Measurements from ENCODE around the gene EMP1. TPM values are rescaled to one million over a fixed set of nuclear protein-coding genes. Genes with fewer than 3 reads are reported as not detected.

Gene EMP1
- total RNA-seq, 1 donor from 2014 or later, result not detected

- no peak for DNase-seq
- no peak overlapping the region for H3K4me3 Mint-ChIP-seq
- no peak overlapping the region for H3K27ac Mint-ChIP-seq
- TF ChIP-seq CTCF (IDR thresholded peaks at IDR 0.05), result no peak
- ATAC-seq (ENCODE audit: low read depth), result no peak
- H3K27me3 Mint-ChIP-seq, result peaks cover 20% of the 10 kb centered on the region
- peaks cover 4% of the 10 kb centered on the region for H3K4me1 Mint-ChIP-seq
- H3K36me3 Mint-ChIP-seq (ENCODE audit: low read depth), result no peaks in the 10 kb centered on the region
- POLR2A ChIA-PET, result interaction anchor here (0.6 kb wide), 1 partner anchor 111 kb away, joined by 3 read pairs; no protein-coding TSS in a partner anchor
- CTCF ChIA-PET, result interaction anchor here (0.7 to 9.8 kb wide), 12 partner anchors 12 to 421 kb away, joined by 3 to 167 read pairs (median 4); partner anchors contain the start of gene EMP1
- intact Hi-C loops (cut with micrococcal nuclease), result loop anchor here (1.0 kb wide), 1 partner anchor 184 kb away; no protein-coding TSS in a partner anchor
- no peaks in the 10 kb centered on the region for H3K9me3 Mint-ChIP-seq
Measured at GRCh38 chr12:13208533-13209435, 12.3 kb downstream of the EMP1 start.

- intact Hi-C loops (cut with micrococcal nuclease), result loop anchor here (5.0 kb wide), 1 partner anchor 832 kb away; no protein-coding TSS in a partner anchor
- TF ChIP-seq CTCF (IDR thresholded peaks at IDR 0.05), result no peak
- ChIA-PET CTCF (interaction anchor here (0.6 to 9.8 kb wide), 8 partner anchors 110 to 422 kb away, joined by 3 to 167 read pairs (median 6); no protein-coding TSS in a partner anchor), POLR2A (no interaction called here)
- H3K9me3 Mint-ChIP-seq, result no peaks in the 10 kb centered on the region
- peaks cover 4% of the 10 kb centered on the region for H3K4me1 Mint-ChIP-seq
- no peak overlapping the region for H3K27ac Mint-ChIP-seq
- H3K27me3 Mint-ChIP-seq, result peaks cover 19% of the 10 kb centered on the region
- no peaks in the 10 kb centered on the region for H3K36me3 Mint-ChIP-seq (ENCODE audit: low read depth)
- no peak for ATAC-seq (ENCODE audit: low read depth)
- H3K4me3 Mint-ChIP-seq, result no peak overlapping the region
- DNase-seq, result no peak
Measured at GRCh38 chr12:13209436-13210235, 13.1 kb downstream of the EMP1 start.

- Mint-ChIP-seq H3K9me3 (no peaks in the 10 kb centered on the region), H3K36me3 (ENCODE audit: low read depth) (no peaks in the 10 kb centered on the region), H3K4me3 (no peak overlapping the region), H3K27ac (no peak overlapping the region), H3K4me1 (peaks cover 4% of the 10 kb centered on the region), H3K27me3 (peaks cover 19% of the 10 kb centered on the region)
- no peak for TF ChIP-seq CTCF (IDR thresholded peaks at IDR 0.05)
- CTCF ChIA-PET, result interaction anchor here (0.7 to 9.8 kb wide), 11 partner anchors 10 to 423 kb away, joined by 3 to 167 read pairs (median 12); no protein-coding TSS in a partner anchor
- no peak for DNase-seq
- intact Hi-C loops (cut with micrococcal nuclease), result loop anchor here (5.0 kb wide), 1 partner anchor 833 kb away; no protein-coding TSS in a partner anchor
- no peak for ATAC-seq (ENCODE audit: low read depth)
- POLR2A ChIA-PET, result no interaction called here
Measured at GRCh38 chr12:13210236-13211190, 14.0 kb downstream of the EMP1 start.

GRCh38 chr12:13211191-13211858 is 14.8 kb downstream of the EMP1 start:
- no peaks in the 10 kb centered on the region for H3K36me3 Mint-ChIP-seq (ENCODE audit: low read depth)
- DNase-seq, result no peak
- CTCF ChIA-PET, result interaction anchor here (0.8 to 9.8 kb wide), 30 partner anchors 10 to 1783 kb away, joined by 3 to 167 read pairs (median 4); partner anchors contain the start of genes EMP1 and FAM234B
- TF ChIP-seq CTCF (IDR thresholded peaks at IDR 0.05), result no peak
- no peaks in the 10 kb centered on the region for H3K9me3 Mint-ChIP-seq
- H3K27ac Mint-ChIP-seq, result no peak overlapping the region
- H3K27me3 Mint-ChIP-seq, result peaks cover 18% of the 10 kb centered on the region
- ATAC-seq (ENCODE audit: low read depth), result no peak
- peaks cover 4% of the 10 kb centered on the region for H3K4me1 Mint-ChIP-seq
- POLR2A ChIA-PET, result interaction anchor here (1.1 to 1.9 kb wide), 2 partner anchors 295 to 486 kb away, joined by 4 to 6 read pairs; no protein-coding TSS in a partner anchor
- intact Hi-C loops (cut with micrococcal nuclease), result loop anchor here (5.0 kb wide), 1 partner anchor 834 kb away; no protein-coding TSS in a partner anchor
- H3K4me3 Mint-ChIP-seq, result no peak overlapping the region
